Erythroblast (primary cell): ENCODE measurements around the gene WDR36.

Source experiments
- GATA1 ChIP-seq: IDR thresholded peaks from 2 replicates; pipeline ENCODE4 v1.6.1; 2011; ENCODE audit warnings: low read depth, mild to moderate bottlenecking, control low read depth, low read length, moderate library complexity
- POLR2A ChIP-seq: IDR thresholded peaks from 2 replicates; pipeline ENCODE4 v1.6.1; 2011; ENCODE audit warnings: mild to moderate bottlenecking, low read length

DNA sequence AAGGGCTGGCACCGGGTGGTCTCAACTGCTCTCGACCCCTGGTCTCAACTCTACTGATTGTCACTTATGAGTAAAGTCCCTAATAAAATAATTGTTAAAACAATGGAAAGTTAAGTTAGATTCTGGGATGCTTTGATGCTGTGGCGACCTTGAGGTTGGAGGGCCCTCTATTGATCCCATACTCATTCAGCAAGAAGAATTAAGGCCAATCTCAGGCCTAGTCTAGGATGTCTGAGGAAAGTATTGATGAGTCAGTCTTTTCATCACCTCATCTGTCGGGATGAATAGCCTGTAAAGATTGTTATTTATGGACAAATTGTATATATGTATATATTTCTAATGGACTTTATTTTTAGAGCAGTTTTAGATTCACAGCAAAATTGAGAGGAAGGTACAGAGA, 50.8 kb downstream of the WDR36 start:
- TF ChIP-seq POLR2A (no peak), GATA1 (no peak)
